OCI-LY7 (cell line): ENCODE results near the gene TRAF2.

Experiments
- CTCF ChIP-seq: fragments of 200-600 bp; sonication (generic); conservative IDR thresholded peaks from 2 replicates; pipeline ENCODE4 v1.5.1; 2014; ENCODE audit warnings: mild to moderate bottlenecking, antibody characterized with exemption, low read length, moderate library complexity, mixed read lengths
- EZH2phosphoT487 ChIP-seq: fragments of 200-600 bp; sonication (generic); IDR thresholded peaks from 2 replicates; pipeline ENCODE4 v1.6.1; 2018; ENCODE audit warnings: low read depth, borderline replicate concordance, mild to moderate bottlenecking, mixed run types, antibody characterized with exemption, low read length, moderate library complexity, mixed read lengths

- TF ChIP-seq CTCF = no peak
- no peak for TF ChIP-seq EZH2phosphoT487
Observed at GRCh38 chr9:136945333-136946227, 59.3 kb downstream of the TRAF2 start.
